GM10266 (cell line): ENCODE data around the gene CCN5.

Experiments
- DNase-seq: peaks from one replicate; pipeline ENCODE4 v3.0.0; 2012; ENCODE audit errors: extremely low spot score
- TF ChIP-seq, protein P1 (sequence below): IDR thresholded peaks from 2 replicates; pipeline ENCODE4 v1.5.1; 2012; ENCODE audit warnings: mild to moderate bottlenecking, low read depth; ENCODE audit not compliant: control insufficient read depth, insufficient read depth; ENCODE audit errors: missing control alignments

Gene CCN5

GRCh38 chr20:44745598-44746366, 30.6 kb downstream of the CCN5 start, which contains the start of gene KCNK15:
Gene KCNK15 (plus strand): TSS chr20:44745865. CDS start chr20:44745911, 46 bp downstream.
- TF ChIP-seq, protein P1, sequence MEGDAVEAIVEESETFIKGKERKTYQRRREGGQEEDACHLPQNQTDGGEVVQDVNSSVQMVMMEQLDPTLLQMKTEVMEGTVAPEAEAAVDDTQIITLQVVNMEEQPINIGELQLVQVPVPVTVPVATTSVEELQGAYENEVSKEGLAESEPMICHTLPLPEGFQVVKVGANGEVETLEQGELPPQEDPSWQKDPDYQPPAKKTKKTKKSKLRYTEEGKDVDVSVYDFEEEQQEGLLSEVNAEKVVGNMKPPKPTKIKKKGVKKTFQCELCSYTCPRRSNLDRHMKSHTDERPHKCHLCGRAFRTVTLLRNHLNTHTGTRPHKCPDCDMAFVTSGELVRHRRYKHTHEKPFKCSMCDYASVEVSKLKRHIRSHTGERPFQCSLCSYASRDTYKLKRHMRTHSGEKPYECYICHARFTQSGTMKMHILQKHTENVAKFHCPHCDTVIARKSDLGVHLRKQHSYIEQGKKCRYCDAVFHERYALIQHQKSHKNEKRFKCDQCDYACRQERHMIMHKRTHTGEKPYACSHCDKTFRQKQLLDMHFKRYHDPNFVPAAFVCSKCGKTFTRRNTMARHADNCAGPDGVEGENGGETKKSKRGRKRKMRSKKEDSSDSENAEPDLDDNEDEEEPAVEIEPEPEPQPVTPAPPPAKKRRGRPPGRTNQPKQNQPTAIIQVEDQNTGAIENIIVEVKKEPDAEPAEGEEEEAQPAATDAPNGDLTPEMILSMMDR = no peak
- peak; percentile 52 for DNase-seq

DNA sequence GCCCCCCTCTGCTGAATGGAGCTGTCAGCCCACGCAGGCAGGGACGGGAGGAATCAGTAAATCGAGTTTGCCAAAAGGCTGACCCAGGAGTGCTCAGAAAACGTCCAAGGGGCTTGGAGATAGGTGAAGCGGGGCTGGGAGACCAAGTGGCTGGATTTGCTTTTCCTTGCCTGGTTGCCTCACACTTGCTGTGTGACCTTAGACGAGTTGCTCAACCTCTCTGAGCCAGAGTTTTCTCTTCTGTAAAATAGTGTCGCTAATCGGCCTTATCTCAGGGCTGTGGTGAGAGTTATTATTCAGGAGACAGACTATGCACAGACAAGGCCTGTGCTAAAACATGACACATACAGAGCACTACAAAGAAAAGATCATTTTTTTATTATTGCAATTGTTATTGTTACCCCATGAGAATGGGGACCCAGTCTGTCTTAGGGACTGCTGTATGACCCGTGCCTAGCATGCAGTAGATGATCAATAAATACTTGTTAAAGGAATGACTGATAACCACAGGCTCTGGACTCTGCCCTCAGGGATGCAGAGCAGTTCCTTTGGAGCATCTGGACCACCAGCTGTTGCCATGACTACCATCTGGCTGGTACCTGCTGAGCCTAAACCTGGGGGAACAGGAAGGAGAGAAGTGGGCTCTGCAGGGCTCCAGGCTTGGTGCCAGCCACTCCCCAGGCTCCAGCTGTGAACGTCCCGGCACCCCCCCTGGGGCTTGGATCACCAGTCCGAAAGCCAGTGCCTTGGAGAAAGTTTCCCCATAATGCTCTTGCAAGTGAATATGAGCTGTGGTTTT, 31.4 kb downstream of the CCN5 start:
- DNase-seq = no peak
- TF ChIP-seq, protein P1 = peak; percentile 0

DNA sequence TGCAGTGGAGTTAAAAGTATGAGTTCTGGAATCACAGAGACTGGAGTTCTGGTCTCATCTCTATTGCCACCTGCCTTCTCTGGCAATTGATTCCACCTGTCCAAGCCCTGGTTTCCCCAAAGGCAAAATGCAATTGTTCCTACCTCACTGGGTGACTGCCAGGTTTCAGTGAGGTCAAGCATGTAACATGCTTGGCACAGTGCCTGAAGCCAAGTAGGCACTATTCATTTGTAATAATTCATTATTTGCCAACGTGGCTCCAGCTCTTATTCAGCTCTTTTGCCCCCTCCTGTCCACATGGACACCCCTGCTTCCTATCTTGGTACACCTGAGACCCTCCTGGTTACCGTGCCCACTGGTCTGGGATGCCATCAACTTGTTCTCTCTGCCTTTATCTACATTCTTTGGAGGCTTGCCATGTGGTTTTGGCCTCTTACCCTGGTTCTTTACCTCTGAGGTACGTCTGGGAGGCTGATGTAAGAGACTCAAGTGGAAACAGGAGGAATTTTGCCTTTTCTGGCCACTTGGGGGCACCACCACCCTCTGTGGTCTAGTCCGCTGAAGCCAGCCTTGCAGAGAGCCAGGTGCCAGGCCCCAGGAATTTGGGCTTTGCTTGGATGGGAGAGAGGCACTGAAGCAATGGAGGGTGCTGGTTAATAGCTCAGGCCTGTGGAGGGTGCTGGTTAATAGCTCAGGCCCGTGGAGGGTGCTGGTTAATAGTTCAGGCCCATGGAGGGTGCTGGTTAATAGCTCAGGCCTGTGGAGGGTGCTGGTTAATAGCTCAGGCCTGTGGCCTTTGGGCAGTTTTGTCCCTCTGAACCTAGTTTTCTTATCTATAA, 32.2 kb downstream of the CCN5 start:
- TF ChIP-seq, protein P1 = peak; percentile 73
- peak; percentile 87 for DNase-seq

GRCh38 chr20:44748005-44748370, 32.8 kb downstream of the CCN5 start:
- no peak for DNase-seq
- TF ChIP-seq, protein P1 = no peak

DNA sequence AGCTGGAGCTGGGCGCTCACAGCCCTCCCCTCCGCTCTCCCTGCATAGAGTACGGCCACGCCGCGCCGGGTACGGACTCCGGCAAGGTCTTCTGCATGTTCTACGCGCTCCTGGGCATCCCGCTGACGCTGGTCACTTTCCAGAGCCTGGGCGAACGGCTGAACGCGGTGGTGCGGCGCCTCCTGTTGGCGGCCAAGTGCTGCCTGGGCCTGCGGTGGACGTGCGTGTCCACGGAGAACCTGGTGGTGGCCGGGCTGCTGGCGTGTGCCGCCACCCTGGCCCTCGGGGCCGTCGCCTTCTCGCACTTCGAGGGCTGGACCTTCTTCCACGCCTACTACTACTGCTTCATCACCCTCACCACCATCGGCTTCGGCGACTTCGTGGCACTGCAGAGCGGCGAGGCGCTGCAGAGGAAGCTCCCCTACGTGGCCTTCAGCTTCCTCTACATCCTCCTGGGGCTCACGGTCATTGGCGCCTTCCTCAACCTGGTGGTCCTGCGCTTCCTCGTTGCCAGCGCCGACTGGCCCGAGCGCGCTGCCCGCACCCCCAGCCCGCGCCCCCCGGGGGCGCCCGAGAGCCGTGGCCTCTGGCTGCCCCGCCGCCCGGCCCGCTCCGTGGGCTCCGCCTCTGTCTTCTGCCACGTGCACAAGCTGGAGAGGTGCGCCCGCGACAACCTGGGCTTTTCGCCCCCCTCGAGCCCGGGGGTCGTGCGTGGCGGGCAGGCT, 35.1 kb downstream of the CCN5 start:
- TF ChIP-seq, protein P1 = peak; percentile 19
- no peak for DNase-seq

- TF ChIP-seq, protein P1 = no peak
- DNase-seq = no peak
Observed at GRCh38 chr20:44752099-44752931, 37.1 kb downstream of the CCN5 start.
